Mammary epithelial cell (primary cell): ENCODE data around the gene BPGM.

Experiments
- EZH2 ChIP-seq: IDR thresholded peaks from 2 replicates; pipeline ENCODE4 v1.6.1; 2012; ENCODE audit warnings: low read length, inconsistent platforms, borderline replicate concordance
- TF ChIP-seq, protein P1 (sequence below), 2 donors: IDR thresholded peaks in 1 of 2; conservative IDR thresholded peaks in 1 of 2; 2 replicates each; pipeline ENCODE4 v1.5.1; 2011 to 2012; ENCODE audit warnings: inconsistent platforms in 2 of 2, low read length in 2 of 2, mild to moderate bottlenecking in 2 of 2, control low read depth in 1 of 2, low read depth in 1 of 2; ENCODE audit not compliant: insufficient read depth in 1 of 2; ENCODE audit errors: extremely low read depth in 1 of 2

- TF ChIP-seq, protein P1, sequence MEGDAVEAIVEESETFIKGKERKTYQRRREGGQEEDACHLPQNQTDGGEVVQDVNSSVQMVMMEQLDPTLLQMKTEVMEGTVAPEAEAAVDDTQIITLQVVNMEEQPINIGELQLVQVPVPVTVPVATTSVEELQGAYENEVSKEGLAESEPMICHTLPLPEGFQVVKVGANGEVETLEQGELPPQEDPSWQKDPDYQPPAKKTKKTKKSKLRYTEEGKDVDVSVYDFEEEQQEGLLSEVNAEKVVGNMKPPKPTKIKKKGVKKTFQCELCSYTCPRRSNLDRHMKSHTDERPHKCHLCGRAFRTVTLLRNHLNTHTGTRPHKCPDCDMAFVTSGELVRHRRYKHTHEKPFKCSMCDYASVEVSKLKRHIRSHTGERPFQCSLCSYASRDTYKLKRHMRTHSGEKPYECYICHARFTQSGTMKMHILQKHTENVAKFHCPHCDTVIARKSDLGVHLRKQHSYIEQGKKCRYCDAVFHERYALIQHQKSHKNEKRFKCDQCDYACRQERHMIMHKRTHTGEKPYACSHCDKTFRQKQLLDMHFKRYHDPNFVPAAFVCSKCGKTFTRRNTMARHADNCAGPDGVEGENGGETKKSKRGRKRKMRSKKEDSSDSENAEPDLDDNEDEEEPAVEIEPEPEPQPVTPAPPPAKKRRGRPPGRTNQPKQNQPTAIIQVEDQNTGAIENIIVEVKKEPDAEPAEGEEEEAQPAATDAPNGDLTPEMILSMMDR (conservative IDR thresholded peaks at IDR 0.05 in 1 of 2, IDR thresholded peaks at IDR 0.05 in 1 of 2; ENCODE audit: extremely low read depth in 1 of 2, insufficient read depth in 1 of 2, low read depth in 1 of 2, low read length in 2 of 2): no peak
- no peak for TF ChIP-seq EZH2
Observed at GRCh38 chr7:134703782-134704181, 57.1 kb downstream of the BPGM start.
